Esophagus squamous epithelium (tissue), 4 donors: ENCODE results near the gene MAN1C1.

Source experiments
- POLR2A ChIP-seq, 4 donors: fragments of 450-650 bp; IDR thresholded peaks; one replicate each; pipeline ENCODE4 v1.6.1; 2017; ENCODE audit warnings: antibody characterized with exemption in 4 of 4, mild to moderate bottlenecking in 4 of 4, moderate library complexity in 3 of 4
- TF ChIP-seq, protein P1 (sequence below), 6 experiments: fragments of 450-650 bp in 4 of 6; fragments of 200-600 bp in 2 of 6; sonication (generic) in 2 of 6; IDR thresholded peaks; one replicate each; pipeline ENCODE4 v1.5.1; 2016 to 2019; ENCODE audit warnings: antibody characterized with exemption in 6 of 6, mild to moderate bottlenecking in 4 of 6, moderate library complexity in 4 of 6

GRCh38 chr1:25575191-25575590 lies 41.4 kb upstream of the MAN1C1 start:
- TF ChIP-seq, protein P1, sequence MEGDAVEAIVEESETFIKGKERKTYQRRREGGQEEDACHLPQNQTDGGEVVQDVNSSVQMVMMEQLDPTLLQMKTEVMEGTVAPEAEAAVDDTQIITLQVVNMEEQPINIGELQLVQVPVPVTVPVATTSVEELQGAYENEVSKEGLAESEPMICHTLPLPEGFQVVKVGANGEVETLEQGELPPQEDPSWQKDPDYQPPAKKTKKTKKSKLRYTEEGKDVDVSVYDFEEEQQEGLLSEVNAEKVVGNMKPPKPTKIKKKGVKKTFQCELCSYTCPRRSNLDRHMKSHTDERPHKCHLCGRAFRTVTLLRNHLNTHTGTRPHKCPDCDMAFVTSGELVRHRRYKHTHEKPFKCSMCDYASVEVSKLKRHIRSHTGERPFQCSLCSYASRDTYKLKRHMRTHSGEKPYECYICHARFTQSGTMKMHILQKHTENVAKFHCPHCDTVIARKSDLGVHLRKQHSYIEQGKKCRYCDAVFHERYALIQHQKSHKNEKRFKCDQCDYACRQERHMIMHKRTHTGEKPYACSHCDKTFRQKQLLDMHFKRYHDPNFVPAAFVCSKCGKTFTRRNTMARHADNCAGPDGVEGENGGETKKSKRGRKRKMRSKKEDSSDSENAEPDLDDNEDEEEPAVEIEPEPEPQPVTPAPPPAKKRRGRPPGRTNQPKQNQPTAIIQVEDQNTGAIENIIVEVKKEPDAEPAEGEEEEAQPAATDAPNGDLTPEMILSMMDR (IDR thresholded peaks at IDR 0.05): no peak
- no peak for TF ChIP-seq POLR2A (IDR thresholded peaks at IDR 0.05)
